ENCODE results near the gene CYP27A1. TPM values are rescaled to one million over a fixed set of nuclear protein-coding genes. Genes with fewer than 3 reads are reported as not detected.
"Not testable (repeated sequence)": the region's sequence is repeated elsewhere in the genome, so short reads cannot be mapped to it uniquely, and the experiment has no call there.

The CYP27A1 gene
- total RNA-seq, 1 donor from 2014 or later, result 51.8 TPM

DNA sequence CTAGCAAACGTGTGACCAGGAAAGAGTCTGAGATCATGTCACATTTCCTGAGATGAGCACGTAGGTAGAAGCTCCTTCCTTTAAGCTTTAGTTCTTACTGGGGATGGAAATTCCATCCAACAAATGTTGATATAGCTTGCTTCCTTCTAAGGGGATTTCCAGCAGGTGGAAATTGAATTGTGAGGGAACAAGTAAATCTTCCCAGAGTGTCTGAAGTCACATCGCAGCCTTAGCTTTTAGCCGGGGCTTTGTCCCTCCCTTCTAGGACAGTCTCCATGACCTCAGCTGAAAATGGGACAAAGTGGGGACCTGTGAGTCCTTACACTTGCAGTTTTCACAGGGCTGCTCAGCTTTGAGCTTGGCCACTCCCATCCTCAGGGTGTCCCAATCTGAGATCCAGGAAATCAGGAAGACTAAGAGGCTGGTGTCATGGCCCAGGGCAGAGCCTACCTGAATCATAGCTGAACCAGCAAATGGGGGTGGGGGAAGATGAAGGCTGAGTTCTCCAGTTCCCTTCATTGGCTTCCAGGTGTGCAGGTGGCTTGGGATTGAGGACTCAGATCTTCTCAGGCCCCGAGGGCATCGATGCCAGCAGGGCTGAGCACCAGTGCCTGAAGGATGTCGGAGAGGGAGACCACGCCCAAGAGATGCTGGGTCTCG lies 41.4 kb downstream of the CYP27A1 start:
- intact Hi-C loops (cut with DNase I), result no loop called here
- DNase-seq (ENCODE audit: low spot score), result peak; percentile 21
- ATAC-seq, result no peak

DNA sequence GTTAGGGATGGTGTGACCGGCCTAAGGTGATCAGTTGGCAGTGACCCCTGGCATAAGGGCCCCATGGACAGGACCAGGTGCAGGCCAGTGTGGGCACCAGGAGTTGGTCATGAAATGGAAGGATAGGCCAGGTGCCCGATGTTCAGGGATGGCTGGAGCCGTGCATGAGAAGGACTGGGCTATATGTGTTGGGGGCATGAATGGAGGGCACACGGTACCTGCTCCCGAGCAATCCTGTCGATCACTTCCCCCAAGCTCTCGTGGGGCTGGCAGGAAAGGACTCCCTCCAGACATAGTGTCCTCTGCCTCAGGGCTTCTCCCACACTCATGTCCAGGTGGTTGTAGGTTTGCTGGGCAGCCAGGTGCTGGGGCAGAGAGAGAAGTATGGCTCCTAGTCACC lies 42.1 kb downstream of the CYP27A1 start:
- DNase-seq (ENCODE audit: low spot score), result peak; percentile 40
- ATAC-seq, result no peak
- intact Hi-C loops (cut with DNase I), result no loop called here

DNA sequence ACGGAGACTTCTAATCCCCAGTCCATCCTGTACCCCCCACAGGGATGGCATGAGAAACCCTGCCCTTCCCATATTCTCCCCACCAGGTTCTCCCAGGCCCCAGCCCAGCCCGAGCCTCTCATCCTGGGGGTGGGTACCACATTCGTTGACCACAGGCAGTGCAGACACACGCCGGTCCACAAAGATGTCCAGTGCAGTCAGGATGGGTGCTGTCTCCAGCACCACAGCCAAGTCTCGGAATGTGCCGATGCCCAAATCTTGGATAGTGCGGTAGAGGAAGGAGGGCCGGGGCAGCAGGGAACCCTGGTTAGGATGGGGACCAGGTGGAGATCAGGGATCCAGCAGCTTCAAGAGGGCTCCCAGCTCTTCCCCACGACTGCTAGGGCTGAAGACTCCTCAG lies 44.8 kb downstream of the CYP27A1 start:
- intact Hi-C loops (cut with DNase I), result no loop called here
- DNase-seq (ENCODE audit: low spot score) (peak; percentile 44), ATAC-seq (no peak)

DNA sequence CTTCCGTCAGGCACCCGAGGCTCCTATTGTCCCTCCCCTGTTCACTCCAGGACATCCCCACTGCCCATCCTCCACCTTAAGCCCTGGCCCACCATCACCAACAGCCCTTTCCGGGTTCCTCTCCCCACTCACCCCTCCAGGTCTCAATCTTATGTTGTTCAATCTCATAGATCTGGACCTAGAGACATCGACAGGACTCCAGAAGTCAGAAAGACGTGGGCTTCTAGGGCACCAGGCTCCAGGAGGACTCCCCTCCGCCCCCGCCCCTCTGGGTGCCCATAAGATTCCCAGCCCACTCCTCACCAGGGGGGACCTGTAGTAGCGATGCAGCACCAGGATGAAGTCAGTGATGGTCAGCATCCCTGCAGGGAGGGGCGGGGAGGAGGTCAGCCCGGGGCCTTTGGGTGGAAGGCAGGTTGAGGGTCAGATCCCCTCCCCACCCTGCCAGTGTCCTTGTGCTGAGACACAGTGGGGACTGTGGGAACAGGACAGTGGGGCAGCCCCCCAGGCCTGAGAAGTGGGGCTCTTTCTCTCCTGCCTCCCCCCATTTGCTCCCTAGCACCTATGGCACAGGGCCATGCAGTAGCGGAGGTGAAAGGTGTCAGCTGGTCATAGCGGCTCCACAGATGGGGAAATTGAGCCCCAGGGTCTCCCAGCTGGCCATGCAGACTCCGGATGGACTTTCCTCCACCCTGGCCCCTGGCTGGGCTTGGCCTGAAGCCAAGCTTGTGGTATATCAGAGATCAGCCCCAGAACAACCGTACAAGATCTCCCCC lies 45.9 kb downstream of the CYP27A1 start:
- intact Hi-C loops (cut with DNase I), result no loop called here
- ATAC-seq (no peak), DNase-seq (ENCODE audit: low spot score) (peak; percentile 53)

GRCh38 chr2:218828477-218828778 lies 46.5 kb downstream of the CYP27A1 start:
- no peak for DNase-seq (ENCODE audit: low spot score)
- intact Hi-C loops (cut with DNase I), result no loop called here
- no peak for ATAC-seq

DNA sequence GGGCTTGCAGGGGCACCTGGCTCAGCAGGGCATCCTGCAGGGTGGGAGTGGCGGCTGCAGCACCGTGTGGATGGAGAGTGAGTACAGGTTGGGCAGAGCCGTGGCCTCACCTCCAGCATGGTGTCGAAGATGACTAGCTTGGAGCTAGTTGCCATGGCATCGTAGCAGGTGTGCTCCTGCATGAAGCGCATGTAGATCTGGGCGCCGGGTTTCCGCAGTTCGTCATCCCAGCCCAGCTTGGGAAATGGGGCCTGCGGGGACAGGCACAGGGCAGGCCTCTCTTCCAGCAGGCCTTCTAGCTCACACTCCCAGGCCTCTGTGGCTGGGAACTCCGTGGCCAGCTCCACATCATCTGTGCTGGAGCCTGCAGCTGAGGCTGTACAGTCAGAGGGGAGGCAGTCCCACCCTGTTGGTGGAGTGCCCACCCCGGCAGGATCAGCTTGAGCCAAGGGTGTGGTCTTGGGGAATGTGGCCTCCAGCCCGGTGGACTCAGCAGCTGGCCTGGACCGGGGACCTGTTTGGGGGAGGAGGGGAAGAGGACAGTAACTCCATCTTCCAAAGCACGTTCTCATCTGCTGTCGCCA lies 48.0 kb downstream of the CYP27A1 start:
- intact Hi-C loops (cut with DNase I), result no loop called here
- ATAC-seq (peak; percentile 29), DNase-seq (ENCODE audit: low spot score) (peak; percentile 58)

DNA sequence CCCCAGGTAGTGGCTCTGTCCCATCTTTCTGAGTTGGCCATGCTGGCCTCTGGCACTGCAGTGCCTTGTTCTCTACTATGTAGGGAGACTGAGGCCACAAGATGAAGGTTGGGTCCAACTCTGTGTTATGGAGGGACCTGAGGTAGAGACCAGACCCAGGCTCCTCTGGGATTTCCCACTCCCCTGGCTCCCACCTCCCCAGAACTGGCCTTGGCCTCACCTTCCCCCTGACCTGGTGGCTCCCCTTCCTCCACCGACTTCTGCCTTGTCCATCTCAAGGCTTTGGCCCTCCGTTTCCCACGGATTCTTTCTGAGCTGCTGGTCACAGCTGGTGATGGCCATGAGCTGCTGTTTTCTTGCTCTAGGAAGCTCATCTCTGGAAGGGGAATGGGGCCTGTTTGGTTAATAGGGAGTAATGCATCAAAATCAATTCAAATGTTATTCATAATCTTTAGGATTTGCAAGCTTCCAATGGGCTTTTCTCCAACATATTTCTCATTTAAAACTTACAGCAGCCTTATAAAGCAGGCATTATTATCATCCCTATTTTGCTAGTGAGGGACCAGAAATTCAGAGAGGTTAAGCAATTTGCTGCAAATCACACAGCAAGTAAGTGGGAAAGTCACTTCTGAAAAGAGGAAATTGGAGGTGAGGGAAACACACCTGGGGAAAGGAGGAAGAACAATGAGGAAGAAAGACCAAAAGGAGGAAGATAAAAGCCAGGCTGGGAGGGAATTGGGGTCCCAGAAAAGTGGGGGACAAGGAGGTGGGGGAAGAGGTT lies 48.8 kb downstream of the CYP27A1 start:
- intact Hi-C loops (cut with DNase I), result no loop called here
- ATAC-seq, result no peak
- DNase-seq (ENCODE audit: low spot score), result peak; percentile 37

GRCh38 chr2:218831378-218831990 lies 49.5 kb downstream of the CYP27A1 start, which contains the start of gene PRKAG3:
Gene PRKAG3 (minus strand): TSS chr2:218831803.
- peak; percentile 58 for DNase-seq (ENCODE audit: low spot score)
- peak; percentile 64 for ATAC-seq
- intact Hi-C loops (cut with DNase I), result no loop called here

DNA sequence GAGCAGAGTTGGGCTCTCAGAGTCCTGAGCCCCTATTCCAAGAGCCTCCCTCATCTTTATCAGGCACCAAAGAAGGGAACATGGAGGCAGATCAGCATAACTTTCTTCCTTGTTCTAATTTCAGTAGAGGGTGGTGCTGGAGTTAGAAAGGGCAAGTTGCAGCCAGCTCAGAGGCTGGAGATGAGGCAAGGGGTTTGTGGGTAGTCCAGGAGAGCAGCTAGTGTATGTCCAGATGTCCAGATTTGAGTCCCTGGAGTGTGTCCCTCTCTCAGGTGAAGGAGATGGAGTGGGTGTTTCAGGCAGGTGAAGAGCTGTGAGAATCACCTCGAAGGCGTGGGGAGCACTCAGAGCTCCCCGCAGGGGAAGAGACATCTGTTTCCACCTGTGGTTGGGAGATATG lies 50.1 kb downstream of the CYP27A1 start:
- ATAC-seq (peak; percentile 13), DNase-seq (ENCODE audit: low spot score) (no peak)
- intact Hi-C loops (cut with DNase I), result no loop called here

GRCh38 chr2:218832520-218832919 lies 50.6 kb downstream of the CYP27A1 start:
- peak; percentile 50 for DNase-seq (ENCODE audit: low spot score)
- intact Hi-C loops (cut with DNase I), result no loop called here
- ATAC-seq, result peak; percentile 79

DNA sequence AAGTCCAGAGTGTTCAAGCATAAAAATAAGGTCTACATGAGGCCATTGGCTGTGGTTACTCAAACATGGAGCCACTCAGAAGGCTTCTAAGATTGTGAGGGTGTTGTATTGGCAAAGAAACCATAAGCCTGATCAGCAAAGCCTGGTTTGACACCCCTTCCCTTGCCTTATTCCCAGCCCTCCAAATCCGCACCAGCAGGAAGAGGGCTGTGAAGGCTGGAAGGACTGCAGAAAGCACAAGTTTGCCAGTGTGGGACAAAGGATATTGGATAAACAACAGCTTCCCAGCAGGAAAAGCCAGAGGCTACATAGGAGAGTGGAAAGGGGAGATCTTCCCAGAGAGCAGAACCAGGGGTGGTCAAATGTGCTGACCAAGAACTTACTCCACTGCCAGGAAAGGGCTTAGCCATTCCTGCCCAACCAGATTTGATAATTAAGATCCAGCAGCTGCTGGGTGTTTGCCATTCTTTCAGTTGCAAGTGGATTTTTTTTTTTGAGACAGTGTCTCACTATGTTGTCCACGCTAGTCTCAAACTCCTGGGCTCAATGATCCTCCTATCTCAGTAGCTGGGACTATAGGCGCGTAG lies 51.2 kb downstream of the CYP27A1 start:
- ATAC-seq (no peak), DNase-seq (ENCODE audit: low spot score) (peak; percentile 26)
- intact Hi-C loops (cut with DNase I), result no loop called here

DNA sequence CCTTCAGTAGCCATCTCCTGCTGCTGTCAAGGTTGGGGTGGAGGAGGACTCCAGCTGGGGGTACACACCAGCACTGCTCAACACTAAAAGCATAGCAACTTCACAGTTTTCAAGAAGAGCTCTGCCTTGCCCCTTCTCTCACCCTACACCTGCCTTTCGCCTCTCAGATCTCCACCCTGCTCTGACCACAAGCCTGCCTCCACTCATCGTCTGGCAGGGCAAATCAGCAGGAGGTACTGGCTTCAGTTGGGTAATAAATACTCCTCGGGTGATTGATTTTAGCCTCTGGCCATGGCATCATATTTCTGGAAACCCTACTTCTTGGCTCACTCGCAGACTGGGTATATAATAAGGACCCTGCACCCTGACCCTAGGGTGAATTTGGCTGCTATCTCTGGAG lies 52.7 kb downstream of the CYP27A1 start:
- DNase-seq (ENCODE audit: low spot score) (peak; percentile 27), ATAC-seq (no peak)
- intact Hi-C loops (cut with DNase I), result no loop called here

DNA sequence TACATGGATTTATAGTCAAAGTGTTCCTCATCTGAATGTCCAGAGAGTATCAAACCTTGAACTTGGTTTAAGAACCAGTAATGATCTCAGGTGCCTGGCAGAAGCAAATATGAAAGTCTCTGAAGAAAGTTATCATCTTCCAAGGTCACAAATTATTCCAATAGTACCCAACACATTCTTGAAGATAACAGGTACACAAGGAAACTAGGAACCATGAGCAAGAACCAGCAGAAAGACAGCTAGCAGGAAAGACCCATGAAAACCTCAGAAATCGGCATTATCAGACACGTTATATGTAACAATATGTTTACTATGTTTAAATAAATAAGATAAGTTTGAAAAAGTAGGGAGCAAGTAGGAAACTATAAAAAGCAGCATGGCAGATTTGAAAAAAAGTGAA lies 55.5 kb downstream of the CYP27A1 start:
- intact Hi-C loops (cut with DNase I), result no loop called here
- ATAC-seq (no peak), DNase-seq (ENCODE audit: low spot score) (no peak)

GRCh38 chr2:218839430-218839829 lies 57.5 kb downstream of the CYP27A1 start:
- ATAC-seq (no peak), DNase-seq (ENCODE audit: low spot score) (no peak)
- intact Hi-C loops (cut with DNase I), result no loop called here

GRCh38 chr2:218839888-218840287 lies 57.9 kb downstream of the CYP27A1 start:
- intact Hi-C loops (cut with DNase I), result loop anchor here (10.0 kb wide), 1 partner anchor 145 kb away; no protein-coding TSS in a partner anchor
- ATAC-seq, result no peak
- no peak for DNase-seq (ENCODE audit: low spot score)

DNA sequence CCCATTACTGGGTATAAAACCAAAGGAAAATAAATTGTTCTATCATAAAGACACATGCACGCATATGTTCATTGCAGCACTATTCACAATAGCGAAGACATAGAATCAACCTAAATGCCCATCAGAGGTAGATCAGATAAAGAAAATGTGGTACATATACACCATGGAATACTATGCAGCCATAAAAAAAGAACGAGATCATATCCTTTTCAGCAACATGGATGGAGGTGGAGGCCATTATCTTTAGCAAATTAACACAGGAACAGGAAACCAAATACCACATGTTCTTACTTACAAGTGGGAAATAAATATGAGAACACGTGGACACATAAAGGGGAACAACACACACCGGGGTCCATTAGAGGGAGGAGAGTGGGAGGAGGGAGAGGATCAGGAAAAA lies 62.4 kb downstream of the CYP27A1 start:
- intact Hi-C loops (cut with DNase I), result loop anchor here (10.0 kb wide), 1 partner anchor 150 kb away; no protein-coding TSS in a partner anchor
- not testable (repeated sequence) for ATAC-seq

GRCh38 chr2:218846963-218847362 lies 65.0 kb downstream of the CYP27A1 start:
- intact Hi-C loops (cut with DNase I), result loop anchor here (5.0 to 10.0 kb wide), 2 partner anchors 135 to 152 kb away; partner anchors contain the start of gene TTLL4
- DNase-seq (ENCODE audit: low spot score) (peak; percentile 44), ATAC-seq (peak; percentile 11)

More for the DNA sequence above, 62.4 kb downstream of the CYP27A1 start:
- DNase-seq (ENCODE audit: low spot score), result peak; percentile 6

DNA sequence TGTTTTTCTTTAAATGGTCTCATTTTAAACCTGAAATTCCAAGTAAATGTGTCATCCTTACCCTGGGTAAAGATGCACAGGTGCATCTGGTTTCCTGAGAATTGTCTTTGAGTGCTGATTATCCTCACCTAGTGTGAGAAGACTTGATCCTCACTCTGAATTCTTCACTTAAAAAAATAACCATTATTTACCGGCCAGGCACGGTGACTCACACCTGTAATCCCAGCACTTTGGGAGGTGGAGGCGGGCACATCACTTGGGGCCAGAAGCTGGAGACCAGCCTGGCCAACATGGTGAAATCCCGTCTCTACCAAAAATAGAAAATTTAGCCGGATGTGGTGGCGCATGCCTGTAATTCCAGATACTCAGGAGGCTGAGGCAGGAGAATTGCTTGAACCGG lies 67.8 kb downstream of the CYP27A1 start:
- ATAC-seq (no peak), DNase-seq (ENCODE audit: low spot score) (peak; percentile 18)
- intact Hi-C loops (cut with DNase I), result loop anchor here (5.0 to 10.0 kb wide), 2 partner anchors 137 to 155 kb away; partner anchors contain the start of gene TTLL4

Data from sciatic nerve (tissue), 2 donors.